Colon (tissue), 2 donors: ENCODE measurements around the gene CNOT2.
"Not testable (repeated sequence)": the region's sequence is repeated elsewhere in the genome, so short reads cannot be mapped to it uniquely, and the experiment has no call there.

ENCODE experiments used
- FAIRE-seq: peaks from 2 replicates; lab custom pipeline; 2012; peaks lifted over from hg19 to GRCh38; lab: Jason Lieb, UNC
- donor health status: control.
- donor health status: control.

CNOT2 gene

DNA sequence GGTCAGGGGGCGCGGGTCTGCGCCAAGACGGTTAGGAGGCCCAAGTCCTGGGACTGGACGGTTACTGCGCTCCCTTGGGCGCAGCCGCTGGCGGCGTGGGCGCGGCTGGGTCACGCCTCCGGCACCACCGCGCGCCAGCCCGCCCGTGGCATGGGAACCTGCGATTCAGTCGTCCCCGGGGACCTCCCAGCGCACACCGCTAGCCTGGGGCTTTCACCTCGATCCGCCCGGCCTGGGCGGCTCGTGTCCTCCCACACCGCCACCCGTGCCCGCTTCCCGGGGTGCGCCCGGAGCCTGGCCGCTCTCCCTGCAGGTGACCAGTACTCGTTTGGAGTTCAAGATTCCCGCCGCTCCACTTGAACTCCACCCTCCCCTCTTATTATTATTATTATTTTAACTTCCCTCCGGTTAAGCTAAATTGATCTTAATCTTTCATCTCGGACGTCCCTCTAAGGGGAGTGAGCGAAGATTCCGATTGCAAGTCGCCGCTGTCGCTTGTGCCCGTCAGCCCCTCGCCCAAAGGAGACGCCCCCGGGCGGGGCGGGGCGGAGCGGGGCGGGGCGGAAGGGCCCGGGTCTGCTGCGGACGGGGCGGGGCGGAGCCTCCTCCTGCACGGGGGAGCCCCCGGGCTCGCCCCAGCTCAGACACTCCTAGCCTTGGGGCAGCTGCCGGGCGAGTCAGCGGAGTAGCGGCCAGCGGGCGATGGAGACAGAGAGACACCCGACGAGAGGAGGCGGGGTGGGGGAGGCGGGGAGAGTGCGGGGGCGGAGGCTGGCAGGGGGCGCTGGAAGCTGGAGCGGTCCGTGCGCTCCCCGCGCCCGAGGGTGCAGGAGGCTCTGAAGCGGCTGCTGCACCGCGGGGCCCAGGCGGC lies 122.7 kb downstream of the CNOT2 start, which contains the start of gene KCNMB4:
TSS of gene KCNMB4 (plus strand) at position 643 of the 871 bp plus-strand sequence. CDS start 445 bp downstream, outside the sequence.
- no peak for FAIRE-seq

DNA sequence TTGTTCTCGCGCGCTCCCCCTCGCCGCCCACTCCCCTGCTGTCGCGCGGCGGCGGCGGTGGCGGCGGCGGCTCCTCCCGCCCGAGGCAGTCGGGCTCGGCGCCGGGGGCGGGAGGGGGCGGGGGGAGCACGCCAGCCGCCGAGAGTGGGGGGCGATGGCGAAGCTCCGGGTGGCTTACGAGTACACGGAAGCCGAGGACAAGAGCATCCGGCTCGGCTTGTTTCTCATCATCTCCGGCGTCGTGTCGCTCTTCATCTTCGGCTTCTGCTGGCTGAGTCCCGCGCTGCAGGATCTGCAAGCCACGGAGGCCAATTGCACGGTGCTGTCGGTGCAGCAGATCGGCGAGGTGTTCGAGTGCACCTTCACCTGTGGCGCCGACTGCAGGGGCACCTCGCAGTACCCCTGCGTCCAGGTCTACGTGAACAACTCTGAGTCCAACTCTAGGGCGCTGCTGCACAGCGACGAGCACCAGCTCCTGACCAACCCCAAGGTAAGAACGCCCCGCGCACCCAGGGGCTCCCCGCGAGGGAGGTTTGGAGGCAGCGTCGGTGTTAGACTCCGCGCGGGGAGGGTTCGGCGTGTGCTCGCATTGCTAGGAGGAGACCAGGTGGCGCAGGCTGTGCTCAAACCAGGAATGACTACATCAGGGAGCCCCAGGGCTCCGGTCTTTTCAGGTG lies 123.5 kb downstream of the CNOT2 start:
- FAIRE-seq, result no peak

GRCh38 chr12:70367258-70368141 lies 124.3 kb downstream of the CNOT2 start:
- no peak for FAIRE-seq

DNA sequence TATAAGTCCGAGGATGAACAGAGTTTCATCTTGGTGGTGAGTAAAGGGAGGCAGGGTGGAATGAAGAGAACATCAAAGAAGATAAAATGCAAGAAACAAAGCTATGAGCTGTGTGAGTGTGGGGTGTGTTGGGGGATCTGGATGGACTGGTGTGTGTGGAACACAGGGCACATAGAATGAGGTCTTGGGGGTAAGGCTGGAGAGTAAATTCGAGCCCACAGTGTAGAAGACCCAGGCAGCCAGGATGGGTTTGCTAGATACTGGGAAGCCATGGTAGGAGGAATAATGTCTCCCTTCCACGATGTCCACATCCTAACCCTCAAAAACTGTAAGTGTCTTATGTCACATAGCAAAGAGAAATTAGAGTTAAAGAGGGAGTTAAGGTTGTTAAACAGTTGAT lies 129.6 kb downstream of the CNOT2 start:
- FAIRE-seq, result no peak

DNA sequence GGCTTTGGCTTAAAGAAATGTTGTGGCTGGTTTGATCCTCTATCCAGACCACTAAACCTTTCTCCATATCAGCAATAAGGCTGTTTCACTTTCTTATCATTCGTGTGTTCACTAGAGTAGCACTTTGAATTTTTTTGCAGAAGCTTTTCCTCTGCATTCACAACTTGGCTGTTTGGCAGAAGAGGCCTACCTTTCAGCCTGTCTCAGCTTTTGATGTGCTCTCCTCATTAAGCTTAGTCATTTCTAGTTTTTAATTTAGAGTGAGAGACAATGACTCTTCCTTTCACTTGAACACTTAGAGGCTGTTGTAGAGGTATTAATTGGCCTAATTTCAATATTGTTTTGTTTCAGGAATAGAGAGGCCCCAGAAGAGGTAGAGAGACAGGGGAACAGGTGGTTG lies 136.6 kb downstream of the CNOT2 start:
- FAIRE-seq, result no peak

DNA sequence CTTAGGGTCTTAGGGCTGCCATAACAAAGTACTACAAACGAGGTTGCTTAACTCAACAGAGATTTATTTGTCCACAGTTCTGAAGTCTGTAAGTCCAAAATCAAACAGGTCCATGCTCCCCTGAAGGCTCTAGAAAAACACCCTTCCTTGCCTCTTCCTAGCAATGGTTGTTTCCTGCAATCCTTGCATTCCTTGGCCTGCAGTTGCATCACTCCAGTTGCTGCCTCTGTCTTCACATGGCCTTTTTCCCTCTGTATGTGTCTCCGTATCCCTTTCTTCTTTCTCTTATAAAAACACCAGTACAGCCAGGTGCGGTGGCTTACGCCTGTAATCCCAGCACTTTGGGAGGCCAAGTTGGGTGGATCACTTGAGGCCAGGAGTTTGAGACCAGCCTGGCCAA lies 140.3 kb downstream of the CNOT2 start:
- no peak for FAIRE-seq

DNA sequence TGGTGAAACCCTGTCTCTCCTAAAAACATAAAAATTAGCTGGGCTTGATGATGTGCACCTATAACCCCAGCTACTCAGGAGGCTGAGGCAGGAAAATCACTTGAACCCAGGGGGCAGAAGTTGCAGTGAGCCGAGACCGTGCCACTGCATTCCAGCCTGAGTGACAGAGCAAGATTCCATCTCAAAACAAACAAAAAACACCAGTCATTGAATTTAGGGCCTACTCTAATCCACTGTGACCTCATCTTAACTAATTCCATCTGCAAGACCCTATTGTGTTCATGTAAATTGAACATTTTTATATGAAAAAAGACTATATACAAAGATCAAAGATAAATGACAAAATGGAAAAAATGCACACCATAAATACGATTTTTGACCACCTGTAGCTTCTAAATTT lies 140.7 kb downstream of the CNOT2 start:
- no peak for FAIRE-seq

DNA sequence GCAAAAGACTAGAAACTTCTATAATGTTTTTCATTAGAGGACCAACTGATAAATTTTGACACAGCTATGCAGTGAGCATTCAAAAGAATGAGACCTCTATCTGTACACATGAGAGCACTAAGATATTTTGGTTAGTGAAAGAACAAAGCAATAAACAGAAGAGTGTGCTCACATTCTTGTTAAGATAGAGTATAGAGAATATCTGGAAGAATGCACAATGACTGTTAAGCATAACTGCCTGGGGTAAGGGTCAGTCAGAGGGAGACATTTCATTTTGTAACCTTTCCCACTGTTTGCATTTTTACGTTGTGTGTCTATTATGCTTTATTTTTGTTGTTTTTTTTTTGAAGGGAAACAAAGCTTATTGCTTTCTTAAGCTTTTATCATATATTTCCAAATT lies 143.5 kb downstream of the CNOT2 start:
- no peak for FAIRE-seq

DNA sequence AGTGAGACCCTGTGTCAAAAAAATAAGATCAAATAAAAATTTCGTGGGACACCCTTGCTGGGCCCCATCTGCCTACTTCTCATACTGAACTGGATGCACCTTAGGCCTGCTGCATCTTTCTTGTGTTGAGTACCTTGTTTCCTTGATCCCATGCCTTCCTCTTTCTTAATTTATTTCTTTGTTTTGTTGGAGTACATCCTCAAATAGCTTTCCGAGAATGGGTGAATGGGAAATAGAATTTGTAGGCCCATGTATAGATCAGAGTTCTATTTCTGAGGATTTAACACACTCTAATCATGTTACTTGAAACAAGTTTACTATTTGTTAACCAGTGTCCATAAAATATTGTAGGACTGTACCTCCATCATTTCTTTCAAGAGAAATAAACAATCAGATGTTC lies 146.4 kb downstream of the CNOT2 start:
- FAIRE-seq, result no peak

- not testable (repeated sequence) for FAIRE-seq
Observed at GRCh38 chr12:70392631-70393030, 149.4 kb downstream of the CNOT2 start.

DNA sequence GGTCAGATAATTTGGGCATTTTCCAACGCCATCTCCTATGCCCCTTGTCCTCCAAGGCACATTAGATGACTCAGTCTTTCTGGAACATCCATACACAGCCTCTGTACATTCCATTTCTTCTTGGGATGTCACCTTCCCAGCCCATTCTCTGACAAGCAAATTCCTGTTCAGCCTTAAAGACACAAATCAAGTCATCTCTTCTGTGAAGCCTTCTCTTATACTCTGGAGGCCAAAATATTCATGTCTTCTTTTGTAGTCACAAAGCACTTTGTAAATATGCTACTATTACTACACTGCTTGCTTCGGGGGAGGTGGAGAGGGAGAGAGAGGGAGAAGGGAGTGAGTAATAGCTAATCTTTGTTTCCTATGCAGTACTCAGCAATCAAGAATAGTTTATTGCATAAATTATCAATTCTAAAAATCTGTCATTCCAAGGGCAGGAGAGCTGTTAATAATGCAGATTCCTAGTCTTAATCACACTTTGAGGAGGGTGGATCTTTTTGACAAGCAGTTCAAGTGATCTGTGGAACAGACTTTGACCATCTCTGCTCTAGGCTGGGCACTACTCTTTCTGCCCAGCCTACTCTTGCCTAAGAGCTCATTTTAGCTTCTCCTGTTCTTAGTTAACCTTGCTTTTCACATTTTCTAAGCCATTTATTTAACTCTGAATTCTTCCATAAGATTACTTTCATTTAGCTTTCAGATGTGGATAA lies 150.7 kb downstream of the CNOT2 start:
- no peak for FAIRE-seq

- no peak for FAIRE-seq
Observed at GRCh38 chr12:70398002-70398401, 154.8 kb downstream of the CNOT2 start.

GRCh38 chr12:70398862-70399261 lies 155.6 kb downstream of the CNOT2 start:
- FAIRE-seq, result no peak

DNA sequence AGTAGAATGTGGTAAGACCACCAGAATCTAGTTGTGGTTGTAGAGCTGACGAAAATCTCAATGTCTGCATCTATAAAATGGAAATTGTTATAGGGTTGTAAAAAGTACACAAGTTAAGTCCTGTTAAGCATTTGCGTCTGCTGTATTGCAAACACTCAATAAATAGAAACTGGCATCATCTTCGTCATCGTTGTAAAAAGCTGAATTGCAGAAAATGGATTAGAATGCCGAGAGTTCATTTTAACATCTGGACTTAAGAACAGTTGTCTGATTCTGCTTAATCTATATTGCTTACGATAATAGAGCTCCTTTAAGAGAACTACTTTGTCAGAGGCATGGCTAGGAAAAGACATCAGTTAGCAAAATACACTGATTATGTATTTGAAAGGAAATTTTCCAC lies 156.1 kb downstream of the CNOT2 start:
- no peak for FAIRE-seq

DNA sequence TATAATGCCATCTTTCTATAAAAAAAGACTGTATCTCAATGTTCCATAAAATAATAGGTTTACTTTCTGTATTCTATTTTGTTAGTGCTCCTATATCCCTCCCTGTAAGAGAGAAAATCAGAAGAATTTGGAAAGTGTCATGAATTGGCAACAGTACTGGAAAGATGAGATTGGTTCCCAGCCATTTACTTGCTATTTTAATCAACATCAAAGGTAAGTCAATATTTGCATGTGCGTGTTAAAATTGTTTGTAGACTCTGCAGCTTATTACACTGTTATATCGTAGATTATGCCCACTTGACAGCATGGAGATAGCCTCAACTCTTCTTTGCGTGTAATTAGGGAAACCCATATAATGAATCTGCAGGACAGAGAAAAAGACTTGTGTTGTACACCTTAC lies 156.9 kb downstream of the CNOT2 start:
- no peak for FAIRE-seq

DNA sequence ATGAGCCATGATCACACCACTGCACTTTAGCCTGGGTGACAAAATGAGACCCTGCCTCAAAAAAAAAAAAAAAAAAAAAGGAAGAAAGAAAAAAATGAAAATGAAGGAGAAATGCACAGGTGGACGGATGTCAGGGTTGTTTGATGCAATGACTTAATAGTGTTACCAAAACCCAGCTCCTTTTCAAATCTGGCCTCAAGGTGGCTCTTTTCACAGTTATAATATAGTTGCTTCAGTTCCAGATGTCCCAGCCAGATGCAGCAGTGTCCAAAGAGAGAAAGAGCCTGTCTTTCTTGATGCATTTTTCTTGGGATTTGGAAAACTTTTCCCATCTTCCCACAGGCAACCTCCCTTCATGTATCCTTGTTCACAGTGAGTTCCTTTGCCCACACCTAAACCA lies 159.4 kb downstream of the CNOT2 start:
- FAIRE-seq, result no peak

GRCh38 chr12:70403826-70404225 lies 160.6 kb downstream of the CNOT2 start:
- no peak for FAIRE-seq
